HCT116 (cell line): ENCODE results near the gene CA12.

Experiments used
- ATF3 ChIP-seq: IDR thresholded peaks from 2 replicates; pipeline ENCODE4 v1.6.1; 2012
- CTCF ChIP-seq, 3 experiments: fragments of 200-600 bp in 1 of 3; sonication (generic) in 1 of 3; IDR thresholded peaks in 2 of 3; conservative IDR thresholded peaks in 1 of 3; 2 replicates each; pipeline ENCODE4 v1.5.1; 2012 to 2017; ENCODE audit warnings: low read depth in 2 of 3, low read length in 2 of 3, antibody characterized with exemption in 1 of 3, borderline replicate concordance in 1 of 3, control low read depth in 1 of 3, mild to moderate bottlenecking in 1 of 3, mixed read lengths in 1 of 3, mixed run types in 1 of 3, moderate library complexity in 1 of 3; ENCODE audit not compliant: insufficient read depth in 1 of 3
- EZH2 ChIP-seq: fragments of 200-600 bp; sonication (generic); IDR thresholded peaks from 2 replicates; pipeline ENCODE4 v1.6.1; 2017; ENCODE audit warnings: antibody characterized with exemption, mixed run types
- SP1 ChIP-seq: IDR thresholded peaks from 2 replicates; pipeline ENCODE4 v1.6.1; 2012; ENCODE audit warnings: low read depth
- SRF ChIP-seq: IDR thresholded peaks from 2 replicates; pipeline ENCODE4 v1.6.1; 2012; ENCODE audit warnings: low read depth

- TF ChIP-seq SRF: no peak
- TF ChIP-seq CTCF (IDR thresholded peaks at IDR 0.05 in 2 of 3, conservative IDR thresholded peaks at IDR 0.05 in 1 of 3; ENCODE audit: borderline replicate concordance in 1 of 3, insufficient read depth in 1 of 3, low read depth in 2 of 3, low read length in 2 of 3): no peak
- TF ChIP-seq ATF3: no peak
- no peak for TF ChIP-seq EZH2
- TF ChIP-seq SP1: no peak
Measured at GRCh38 chr15:63360170-63360569, 21.5 kb downstream of the CA12 start.
